ACC112 (cell line): Measurements from ENCODE around the gene RSPH10B2.
"Not testable (repeated sequence)": the region's sequence is repeated elsewhere in the genome, so short reads cannot be mapped to it uniquely, and the experiment has no call there.

ENCODE experiments used
- H2AFZ ChIP-seq: fragments of 200-600 bp; sonication (generic); one replicate; pipeline ENCODE4 v1.6.0; 2017; ENCODE audit warnings: antibody characterized with exemption, low read length; ENCODE audit not compliant: unreplicated experiment
- H3K27ac ChIP-seq: fragments of 200-600 bp; sonication (generic); 2 replicates; pipeline ENCODE4 v1.5.1; 2014; ENCODE audit warnings: low read depth, mild to moderate bottlenecking, antibody characterized with exemption, low read length, moderate library complexity
- H3K27me3 ChIP-seq: fragments of 200-600 bp; sonication (generic); 2 replicates; pipeline ENCODE4 v1.6.1; 2014; ENCODE audit warnings: mild to moderate bottlenecking, antibody characterized with exemption, low read length, moderate library complexity, mixed read lengths; ENCODE audit not compliant: insufficient read depth
- H3K36me3 ChIP-seq: fragments of 200-600 bp; sonication (generic); 2 replicates; pipeline ENCODE4 v1.6.1; 2016; ENCODE audit warnings: mild to moderate bottlenecking, antibody characterized with exemption, low read length, moderate library complexity, mixed read lengths; ENCODE audit not compliant: insufficient read depth
- H3K4me1 ChIP-seq: fragments of 200-600 bp; sonication (generic); one replicate; pipeline ENCODE4 v1.6.1; 2016; ENCODE audit warnings: low read length, mixed read lengths; ENCODE audit not compliant: insufficient read depth, unreplicated experiment, control insufficient read depth
- H3K4me3 ChIP-seq: fragments of 200-600 bp; sonication (generic); 2 replicates; pipeline ENCODE4 v1.5.1; 2014; ENCODE audit warnings: mild to moderate bottlenecking, low read depth, low read length
- H3K79me2 ChIP-seq: fragments of 200-600 bp; sonication (generic); one replicate; pipeline ENCODE4 v1.6.0; 2016; ENCODE audit warnings: low read length; ENCODE audit not compliant: control insufficient read depth, unreplicated experiment, insufficient read depth

Gene RSPH10B2

GRCh38 chr7:6843092-6843491, 89.2 kb downstream of the RSPH10B2 start:
- H2AFZ ChIP-seq, H3K36me3 ChIP-seq, H3K4me1 ChIP-seq, H3K27me3 ChIP-seq, H3K4me3 ChIP-seq, H3K79me2 ChIP-seq, H3K27ac ChIP-seq: not testable (repeated sequence)

- H3K4me3 ChIP-seq, H3K4me1 ChIP-seq, H3K27me3 ChIP-seq, H2AFZ ChIP-seq, H3K79me2 ChIP-seq, H3K36me3 ChIP-seq, H3K27ac ChIP-seq: not testable (repeated sequence)
These were observed 89.8 kb downstream of the RSPH10B2 start for GRCh38 chr7:6843654-6844053.

GRCh38 chr7:6845971-6846449, 92.1 kb downstream of the RSPH10B2 start:
- not testable (repeated sequence) for H3K27ac ChIP-seq, H2AFZ ChIP-seq, H3K27me3 ChIP-seq, H3K36me3 ChIP-seq, H3K79me2 ChIP-seq, H3K4me1 ChIP-seq, H3K4me3 ChIP-seq

GRCh38 chr7:6847751-6848150, 93.8 kb downstream of the RSPH10B2 start:
- H2AFZ ChIP-seq, H3K27ac ChIP-seq, H3K4me3 ChIP-seq, H3K79me2 ChIP-seq, H3K36me3 ChIP-seq, H3K4me1 ChIP-seq, H3K27me3 ChIP-seq: not testable (repeated sequence)
